HepG2 (cell line): ENCODE data around the gene TM4SF1. TPM values are rescaled to one million over a fixed set of nuclear protein-coding genes. Genes with fewer than 3 reads are reported as not detected.

Experiments used
- AGO2 ChIP-seq: fragments of 200-400 bp; formaldehyde crosslinking; optimal IDR thresholded peaks from 2 replicates; pipeline ENCODE3; 2017; ENCODE audit warnings: mild to moderate bottlenecking, low read depth, low read length, moderate library complexity
- CBX1 ChIP-seq: IDR thresholded peaks from one replicate; pipeline ENCODE4 v1.6.1; 2016; ENCODE audit warnings: antibody characterized with exemption, low read depth
- FOXA1 ChIP-seq, 2 experiments: fragments of 450-650 bp in 1 of 2; sonication (generic) in 1 of 2; formaldehyde crosslinking in 1 of 2; IDR thresholded peaks; 2 replicates each; pipeline versions ENCODE4 v1.4.0 to v1.6.1; 2016 to 2020; ENCODE audit warnings: missing genetic modification reagents in 1 of 2
- GRHL1 ChIP-seq: sonication (generic); formaldehyde crosslinking; conservative IDR thresholded peaks from 2 replicates; pipeline ENCODE4 v1.8.0; 2022; ENCODE audit warnings: missing genetic modification reagents
- HIVEP1 ChIP-seq: sonication (generic); formaldehyde crosslinking; IDR thresholded peaks from 2 replicates; pipeline ENCODE4 v1.4.0; 2020; ENCODE audit warnings: mild to moderate bottlenecking, missing genetic modification reagents
- LCORL ChIP-seq, 2 experiments: fragments of 450-650 bp in 1 of 2; sonication (generic) in 1 of 2; formaldehyde crosslinking in 1 of 2; IDR thresholded peaks; 2 replicates each; pipeline versions ENCODE4 v1.5.0 to v1.6.1; 2017 to 2020; ENCODE audit warnings: antibody characterized with exemption in 1 of 2, missing genetic modification reagents in 1 of 2
- MEIS2 ChIP-seq: sonication (generic); formaldehyde crosslinking; IDR thresholded peaks from 2 replicates; pipeline ENCODE4 v1.9.0; 2021; ENCODE audit warnings: mild to moderate bottlenecking, missing genetic modification reagents
- NR3C1 ChIP-seq: sonication (generic); formaldehyde crosslinking; IDR thresholded peaks from 2 replicates; pipeline ENCODE4 v1.4.0; 2020; ENCODE audit warnings: missing genetic modification reagents
- RCOR2 ChIP-seq: IDR thresholded peaks from 2 replicates; pipeline ENCODE4 v1.6.1; 2016; ENCODE audit warnings: missing biosample characterization, missing genetic modification reagents
- ZBTB42 ChIP-seq: sonication (generic); formaldehyde crosslinking; IDR thresholded peaks from 2 replicates; pipeline ENCODE4 v1.5.0; 2020; ENCODE audit warnings: mild to moderate bottlenecking, missing genetic modification reagents
- ZFY ChIP-seq: sonication (generic); formaldehyde crosslinking; IDR thresholded peaks from 2 replicates; pipeline ENCODE4 v1.4.0; 2020; ENCODE audit warnings: missing genetic modification reagents
- ZNF136 ChIP-seq: sonication (generic); formaldehyde crosslinking; IDR thresholded peaks from 2 replicates; pipeline ENCODE4 v1.8.1; 2022; ENCODE audit warnings: low read depth, mild to moderate bottlenecking, moderate library complexity, missing genetic modification reagents
- ZNF230 ChIP-seq: sonication (generic); formaldehyde crosslinking; IDR thresholded peaks from 2 replicates; pipeline ENCODE4 v1.4.0; 2020; ENCODE audit warnings: mild to moderate bottlenecking, missing genetic modification reagents
- ZNF280D ChIP-seq: sonication (generic); formaldehyde crosslinking; IDR thresholded peaks from 2 replicates; pipeline ENCODE4 v1.5.1; 2020; ENCODE audit warnings: mild to moderate bottlenecking, missing genetic modification reagents
- ZNF3 ChIP-seq: IDR thresholded peaks from 2 replicates; pipeline ENCODE4 v1.7.0; 2017; ENCODE audit warnings: inconsistent platforms
- ZNF414 ChIP-seq: sonication (generic); formaldehyde crosslinking; IDR thresholded peaks from 2 replicates; pipeline ENCODE4 v1.5.0; 2020; ENCODE audit warnings: missing genetic modification reagents
- ZNF614 ChIP-seq: IDR thresholded peaks from 2 replicates; pipeline ENCODE4 v1.6.1; 2018; ENCODE audit warnings: missing biosample characterization, missing genetic modification reagents, inconsistent platforms, borderline replicate concordance
- polyA plus RNA-seq, 8 experiments: library from polyadenylated mRNA; depleted of rRNA in 3 of 8; stranded (reverse) in 7 of 8; unstranded in 1 of 8; fragments of >200 nt; fragmentation: Illumina TruSeq in 4 of 8; extraction: Trizol in 4 of 8; gene quantifications; 2 replicates each; pipeline versions ENCODE4 v1.2.1 to v1.2.3, GENCODE V29; 2011 to 2016; ENCODE audit warnings: low read depth in 4 of 8, missing spikeins in 1 of 8, mixed read lengths in 1 of 8; ENCODE audit not compliant: insufficient read depth in 1 of 8
- total RNA-seq, 5 experiments: library from RNA; depleted of rRNA; stranded (reverse); fragments of >200 nt; fragmentation: Illumina TruSeq; extraction: Trizol; gene quantifications; 2 replicates each; pipeline ENCODE4 v1.2.3, GENCODE V29; 2016; ENCODE audit warnings: low read depth in 1 of 5
- TF ChIP-seq, protein P1 (sequence below): sonication (generic); formaldehyde crosslinking; conservative IDR thresholded peaks from 2 replicates; pipeline ENCODE4 v1.4.0; 2020; ENCODE audit warnings: missing genetic modification reagents

TM4SF1 gene
- total and polyA plus RNA-seq, 2 of the 13 experiments (the other 11 are each of a cell fraction or from before 2014, with no cell fraction given): 431 to 1,359 TPM

GRCh38 chr3:149388531-149389417 is 11.3 kb upstream of the TM4SF1 start (continued):
- TF ChIP-seq, protein P1, sequence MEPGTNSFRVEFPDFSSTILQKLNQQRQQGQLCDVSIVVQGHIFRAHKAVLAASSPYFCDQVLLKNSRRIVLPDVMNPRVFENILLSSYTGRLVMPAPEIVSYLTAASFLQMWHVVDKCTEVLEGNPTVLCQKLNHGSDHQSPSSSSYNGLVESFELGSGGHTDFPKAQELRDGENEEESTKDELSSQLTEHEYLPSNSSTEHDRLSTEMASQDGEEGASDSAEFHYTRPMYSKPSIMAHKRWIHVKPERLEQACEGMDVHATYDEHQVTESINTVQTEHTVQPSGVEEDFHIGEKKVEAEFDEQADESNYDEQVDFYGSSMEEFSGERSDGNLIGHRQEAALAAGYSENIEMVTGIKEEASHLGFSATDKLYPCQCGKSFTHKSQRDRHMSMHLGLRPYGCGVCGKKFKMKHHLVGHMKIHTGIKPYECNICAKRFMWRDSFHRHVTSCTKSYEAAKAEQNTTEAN: 0 out of 2 replicates have a peak, but pooled peaks have one; percentile 31
- TF ChIP-seq CBX1 (no peak), GRHL1 (CRISPR knock-in tag) (no peak), RCOR2 (0 out of 2 replicates have a peak, but pooled peaks have one; percentile 18), MEIS2 (CRISPR knock-in tag) (0 out of 2 replicates have a peak, but pooled peaks have one; percentile 39), ZFY (0 out of 2 replicates have a peak, but pooled peaks have one; percentile 23), ZNF414 (CRISPR knock-in tag) (no peak), ZBTB42 (CRISPR knock-in tag) (no peak), NR3C1 (CRISPR knock-in tag) (no peak), ZNF230 (no peak), ZNF136 (CRISPR knock-in tag) (no peak), HIVEP1 (CRISPR knock-in tag) (no peak), ZNF3 (no peak), ZNF280D (CRISPR knock-in tag) (no peak), ZNF614 (CRISPR knock-in tag) (no peak), LCORL (IDR thresholded peaks at IDR 0.05) (no peak), LCORL (CRISPR knock-in tag; IDR thresholded peaks at IDR 0.05) (peak; percentile 51; the same call in 1 of the 2 replicates), AGO2 (no peak), FOXA1 (IDR thresholded peaks at IDR 0.05) (no peak), FOXA1 (CRISPR knock-in tag; IDR thresholded peaks at IDR 0.05) (peak; percentile 19; the same call in 1 of the 2 replicates)
